ENCODE data around the gene CCDC186.

DNA sequence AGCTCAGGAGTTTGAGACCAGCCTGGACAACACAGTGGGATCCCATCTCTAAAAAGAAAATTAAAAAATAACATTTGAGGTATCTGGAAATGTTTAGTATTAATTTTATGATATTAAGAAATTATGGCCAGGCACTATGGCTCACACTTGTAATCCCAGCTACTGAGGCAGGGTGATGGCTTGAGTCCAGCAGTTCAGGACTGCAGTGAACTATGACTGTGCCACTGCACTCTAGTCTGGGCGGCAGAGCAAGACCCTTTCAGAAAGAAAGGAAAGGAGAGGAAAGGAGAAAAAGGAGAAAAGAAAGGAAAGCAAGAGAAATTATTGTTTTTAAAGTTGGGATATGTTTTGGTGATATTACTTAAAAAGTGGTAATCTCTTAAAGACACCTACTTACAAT lies 2.5 kb upstream of the CCDC186 start:
- TF ChIP-seq, protein P1, sequence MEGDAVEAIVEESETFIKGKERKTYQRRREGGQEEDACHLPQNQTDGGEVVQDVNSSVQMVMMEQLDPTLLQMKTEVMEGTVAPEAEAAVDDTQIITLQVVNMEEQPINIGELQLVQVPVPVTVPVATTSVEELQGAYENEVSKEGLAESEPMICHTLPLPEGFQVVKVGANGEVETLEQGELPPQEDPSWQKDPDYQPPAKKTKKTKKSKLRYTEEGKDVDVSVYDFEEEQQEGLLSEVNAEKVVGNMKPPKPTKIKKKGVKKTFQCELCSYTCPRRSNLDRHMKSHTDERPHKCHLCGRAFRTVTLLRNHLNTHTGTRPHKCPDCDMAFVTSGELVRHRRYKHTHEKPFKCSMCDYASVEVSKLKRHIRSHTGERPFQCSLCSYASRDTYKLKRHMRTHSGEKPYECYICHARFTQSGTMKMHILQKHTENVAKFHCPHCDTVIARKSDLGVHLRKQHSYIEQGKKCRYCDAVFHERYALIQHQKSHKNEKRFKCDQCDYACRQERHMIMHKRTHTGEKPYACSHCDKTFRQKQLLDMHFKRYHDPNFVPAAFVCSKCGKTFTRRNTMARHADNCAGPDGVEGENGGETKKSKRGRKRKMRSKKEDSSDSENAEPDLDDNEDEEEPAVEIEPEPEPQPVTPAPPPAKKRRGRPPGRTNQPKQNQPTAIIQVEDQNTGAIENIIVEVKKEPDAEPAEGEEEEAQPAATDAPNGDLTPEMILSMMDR (IDR thresholded peaks at IDR 0.05) = no peak
- no peak for TF ChIP-seq POLR2A (IDR thresholded peaks at IDR 0.05)

All from testis (tissue), 2 donors.